ENCODE data around the gene NOL7.

The NOL7 gene

DNA sequence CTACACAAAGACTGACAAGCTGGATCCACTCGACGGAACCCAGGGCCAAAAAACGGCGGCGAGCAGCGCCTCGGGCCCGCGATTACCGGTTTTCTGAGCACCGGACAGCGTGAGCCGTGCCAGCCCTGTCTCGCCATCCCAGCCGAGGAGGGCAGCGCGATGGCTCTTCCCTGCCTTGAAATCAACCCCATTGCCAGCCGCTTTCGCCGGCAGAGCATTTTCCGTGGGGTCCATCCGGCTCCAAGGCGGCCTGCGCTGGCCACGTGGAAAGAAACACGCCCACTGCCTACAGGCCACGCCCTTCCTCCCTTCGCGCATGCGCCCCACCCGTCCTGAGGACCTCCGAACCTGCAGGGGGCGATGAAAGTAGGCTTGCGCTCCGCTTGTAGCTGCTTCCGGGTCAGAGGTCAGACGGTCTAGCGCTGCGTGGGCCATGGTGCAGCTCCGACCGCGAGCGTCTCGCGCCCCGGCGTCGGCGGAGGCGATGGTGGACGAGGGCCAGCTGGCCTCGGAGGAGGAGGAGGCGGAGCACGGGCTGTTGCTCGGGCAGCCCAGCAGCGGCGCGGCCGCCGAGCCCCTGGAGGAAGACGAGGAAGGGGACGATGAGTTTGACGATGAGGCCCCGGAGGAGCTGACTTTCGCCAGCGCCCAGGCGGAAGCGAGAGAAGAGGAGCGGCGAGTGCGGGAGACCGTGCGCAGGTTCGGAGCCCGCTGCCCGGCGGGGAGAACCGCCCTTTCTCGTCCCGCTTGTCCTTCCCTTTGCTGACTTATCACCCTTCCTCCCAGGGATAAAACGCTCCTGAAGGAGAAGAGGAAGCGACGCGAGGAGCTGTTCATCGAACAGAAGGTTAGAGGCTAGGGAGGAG is at the start of gene NOL7:
Gene NOL7 (plus strand): TSS at position 410 of the 866 bp plus-strand sequence. CDS start 24 bp downstream, at position 434.
- peak; percentile 99 for DNase-seq (ENCODE audit: low read depth)

DNA sequence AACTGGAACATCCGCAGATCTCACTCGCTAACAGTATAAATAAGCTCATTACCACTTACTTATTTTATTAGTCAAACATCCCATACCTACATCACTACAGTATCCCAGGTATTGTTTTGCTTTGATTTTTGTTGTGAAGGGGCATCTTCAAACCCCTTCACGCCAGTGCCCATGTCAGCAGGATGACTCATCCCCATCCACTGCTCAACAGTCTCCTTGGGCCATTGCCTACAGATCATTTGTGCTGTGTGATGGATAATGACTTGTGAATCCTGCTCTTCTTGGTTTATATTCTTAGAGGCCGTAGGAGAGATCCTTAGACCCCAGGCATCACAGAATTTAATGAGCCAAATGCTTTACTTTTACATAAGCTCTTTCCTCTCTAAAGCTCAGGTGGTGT is 49.2 kb upstream of the NOL7 start:
- peak; percentile 13 for DNase-seq (ENCODE audit: low read depth)

DNA sequence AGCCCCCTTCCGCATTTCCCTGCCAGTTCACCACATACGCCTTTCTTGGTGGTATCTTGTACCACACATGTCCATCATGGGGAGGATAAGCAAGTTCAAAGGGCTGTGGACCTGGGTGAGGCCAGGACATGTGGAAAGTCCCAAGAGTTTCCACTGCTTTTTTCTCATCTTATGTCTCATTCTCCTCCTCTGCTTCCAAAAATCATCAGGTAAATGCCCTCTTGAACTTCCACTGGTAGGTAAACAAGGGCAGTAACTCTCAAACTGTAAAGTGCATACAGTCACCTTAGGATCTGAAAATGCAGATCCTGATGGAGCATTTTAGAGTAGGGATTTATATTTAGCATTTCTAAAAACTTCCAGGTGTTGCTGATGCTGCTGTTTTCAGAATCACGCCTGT is 48.6 kb upstream of the NOL7 start:
- no peak for DNase-seq (ENCODE audit: low read depth)

DNA sequence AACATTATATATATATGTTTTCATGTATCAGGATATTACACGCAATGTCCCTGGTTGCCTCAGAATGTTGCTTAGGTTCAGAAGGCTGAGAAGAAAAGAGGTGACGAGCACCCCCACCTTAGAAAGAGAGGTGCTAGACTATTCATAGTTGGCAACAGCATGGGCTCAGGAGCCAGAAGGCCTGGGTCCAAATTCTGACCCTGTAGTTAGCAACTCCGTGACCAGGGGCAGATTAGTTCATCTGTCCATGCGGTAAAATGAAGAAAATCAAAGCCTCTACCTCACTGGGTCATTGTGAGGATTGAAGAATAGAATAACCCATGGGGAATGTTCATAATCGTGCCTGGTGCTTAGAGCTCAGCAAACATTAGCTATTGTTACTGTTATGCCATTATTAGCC is 46.2 kb upstream of the NOL7 start:
- DNase-seq (ENCODE audit: low read depth) = no peak

DNA sequence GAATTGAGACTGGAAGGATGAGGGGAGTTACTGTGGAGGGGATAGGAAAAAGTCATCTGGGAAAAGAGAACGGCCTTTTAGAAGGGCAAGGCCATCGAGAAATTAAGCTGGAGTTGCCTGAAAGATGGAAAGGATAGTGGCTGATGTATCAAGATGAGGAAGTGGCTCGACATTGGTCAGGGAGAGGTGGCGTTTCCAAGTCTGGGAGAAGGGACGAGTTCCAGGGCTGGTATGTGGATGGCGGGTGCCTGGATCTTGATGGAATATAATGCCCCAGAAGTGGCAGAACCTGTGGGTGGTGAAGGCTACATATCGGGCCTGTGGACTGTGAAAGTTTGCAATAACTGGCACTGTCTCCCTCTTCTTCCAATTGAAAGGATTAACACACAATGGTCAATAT is 42.9 kb upstream of the NOL7 start:
- no peak for DNase-seq (ENCODE audit: low read depth)

DNA sequence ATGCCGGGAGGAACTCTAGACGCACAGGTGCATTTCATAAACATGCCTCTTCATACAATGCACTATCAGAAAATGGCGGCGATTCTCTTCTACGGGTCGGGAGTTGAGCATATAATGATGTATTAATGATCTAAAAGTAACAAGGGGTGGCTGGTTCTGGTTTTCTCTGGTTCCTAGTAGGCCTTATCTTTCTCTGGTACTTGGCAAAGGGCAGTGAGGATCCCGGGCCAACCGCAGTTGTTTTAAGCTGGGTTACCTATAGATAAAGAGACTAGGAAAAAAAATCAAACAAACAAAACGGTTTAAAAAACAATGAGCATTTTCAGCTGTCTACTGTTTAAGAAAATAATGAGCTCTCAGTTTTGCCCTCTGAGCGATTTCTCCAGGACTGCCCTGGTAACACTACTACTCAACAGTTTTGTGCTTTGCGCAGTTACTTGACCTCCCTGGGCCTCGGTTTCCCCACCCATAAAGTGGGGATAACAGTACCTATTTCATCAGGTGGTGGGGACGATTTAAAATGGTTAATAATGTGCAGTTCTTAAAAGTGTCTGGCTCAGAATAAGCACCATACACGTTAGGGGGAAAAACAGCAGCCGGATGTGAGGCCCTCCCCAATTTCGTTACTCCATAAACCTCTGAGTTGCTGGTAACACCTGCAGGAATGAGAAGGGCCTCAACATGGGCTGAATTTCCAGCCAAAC is 42.0 kb upstream of the NOL7 start:
- DNase-seq (ENCODE audit: low read depth) = no peak

DNA sequence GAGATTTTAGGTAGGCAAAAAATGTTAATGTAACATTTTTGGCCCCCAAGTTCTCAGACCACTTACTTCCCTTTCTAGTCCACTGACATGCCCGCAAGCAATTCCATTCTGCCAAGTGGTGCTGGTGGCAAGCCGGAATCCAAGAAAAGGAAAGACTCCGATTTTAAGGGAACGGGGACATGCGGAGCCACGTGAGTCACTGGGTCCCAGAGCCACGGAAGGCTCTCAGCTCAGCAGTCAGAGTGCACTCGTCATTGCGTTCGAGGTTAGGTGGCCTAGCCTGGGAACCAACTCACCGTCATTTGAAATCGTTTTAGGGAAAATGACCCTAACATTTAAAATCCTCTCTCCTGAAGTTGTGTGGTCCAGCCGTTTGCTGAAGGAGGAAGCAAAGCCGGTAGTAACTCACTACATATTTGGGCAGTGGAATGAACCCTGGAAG is 41.4 kb upstream of the NOL7 start:
- DNase-seq (ENCODE audit: low read depth) = peak; percentile 74

DNA sequence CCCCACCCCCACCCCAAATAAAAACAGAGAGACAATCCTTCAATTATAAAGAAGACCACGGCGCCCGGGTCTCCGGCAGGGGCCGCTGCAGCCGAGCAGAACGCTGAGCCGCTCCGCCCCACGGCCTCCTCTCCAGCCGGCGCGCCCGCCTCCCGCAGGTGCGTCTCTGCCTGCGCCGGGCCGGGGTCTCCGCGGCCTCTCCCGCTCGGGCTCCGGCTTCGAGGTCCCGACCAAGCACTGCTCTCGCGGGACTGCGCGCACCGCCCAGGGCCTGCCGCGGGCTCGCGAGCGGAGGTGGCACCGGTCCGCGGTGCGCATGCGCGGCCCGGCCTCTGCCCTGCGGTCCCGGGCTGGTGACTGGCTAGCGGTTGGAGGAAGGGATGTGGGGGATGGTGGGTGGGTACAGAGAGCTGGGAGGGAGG is 41.0 kb upstream of the NOL7 start:
- DNase-seq (ENCODE audit: low read depth) = peak; percentile 94

DNA sequence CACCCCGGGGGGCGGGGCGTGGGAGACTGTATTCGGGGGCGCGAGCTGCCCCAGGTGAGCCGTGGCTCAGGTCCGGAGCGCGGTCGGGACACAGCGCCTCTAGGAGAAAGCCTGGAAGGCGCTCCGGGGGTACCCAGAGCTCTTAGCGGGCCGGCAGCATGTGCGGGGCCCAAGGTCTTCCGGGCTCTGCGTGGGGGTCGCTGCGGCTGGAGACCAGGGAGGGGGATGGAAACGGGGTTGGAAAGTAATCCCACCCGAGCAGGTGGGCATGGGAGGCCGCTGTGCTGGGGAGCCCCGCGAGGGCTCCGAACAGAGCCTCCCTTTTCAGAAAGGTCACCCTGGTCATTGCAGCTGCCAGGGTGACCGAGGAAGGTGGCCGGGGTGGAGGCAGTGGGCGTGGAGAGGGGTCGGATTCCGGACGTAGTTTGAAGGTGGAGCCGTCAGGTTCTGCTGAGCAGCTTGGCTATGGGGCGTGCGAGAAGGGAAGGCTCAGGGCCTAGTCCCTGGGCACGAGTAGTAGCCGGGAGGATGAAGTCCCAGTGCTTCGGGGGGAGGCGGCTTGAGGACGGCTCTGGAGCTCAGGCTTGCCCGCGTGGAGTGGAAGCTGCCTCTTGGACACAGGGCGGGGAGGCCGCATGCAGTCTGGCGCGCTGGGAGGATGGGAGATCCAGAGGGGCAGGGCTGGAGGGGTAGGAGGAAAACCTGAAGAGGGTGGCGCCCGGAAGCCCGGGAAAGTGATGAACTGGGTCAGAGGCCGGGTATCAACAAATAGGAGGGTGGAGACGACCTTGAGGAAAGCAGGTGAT is 40.4 kb upstream of the NOL7 start, which contains the start of gene SIRT5:
Gene SIRT5 (plus strand): TSS at position 31 of the 806 bp plus-strand sequence. CDS start 9,510 bp downstream, outside the sequence.
- DNase-seq (ENCODE audit: low read depth) = peak; percentile 90

DNA sequence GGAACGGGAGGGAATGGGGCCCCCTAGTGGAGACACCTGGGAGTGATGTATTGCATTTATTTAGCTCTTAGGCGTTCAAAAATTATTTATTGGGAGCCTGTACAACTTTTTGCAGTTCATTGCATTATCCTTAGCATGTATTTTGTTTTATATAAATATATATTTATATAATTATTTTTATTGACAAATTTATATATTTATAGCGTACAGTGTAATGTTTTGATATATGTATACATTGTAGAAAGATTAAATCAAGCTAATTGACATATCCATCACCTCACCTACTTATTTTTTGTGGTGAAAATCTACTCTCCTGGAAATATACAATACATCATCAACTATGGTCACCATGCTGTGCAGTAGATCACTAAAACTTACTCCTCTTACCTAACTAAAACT is 39.8 kb upstream of the NOL7 start:
- DNase-seq (ENCODE audit: low read depth) = no peak

DNA sequence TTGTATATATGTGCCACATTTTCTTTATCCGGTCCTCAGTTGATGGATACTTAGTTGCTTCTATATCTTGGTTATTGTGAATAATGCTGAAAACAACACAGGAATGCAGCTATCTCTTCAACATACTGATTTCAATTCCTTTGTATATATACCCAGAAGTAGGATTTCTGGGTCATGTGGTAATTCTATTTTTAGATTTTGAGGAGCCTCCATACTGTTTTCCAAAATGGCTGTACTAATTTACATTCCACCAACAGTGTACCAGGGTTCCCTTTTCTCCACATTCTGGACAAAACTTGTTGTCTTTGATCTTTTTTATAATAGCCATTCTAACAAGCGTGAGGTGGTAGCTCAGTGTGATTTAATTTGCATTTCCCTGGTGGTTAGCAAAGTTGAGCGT is 39.1 kb upstream of the NOL7 start:
- DNase-seq (ENCODE audit: low read depth) = no peak

DNA sequence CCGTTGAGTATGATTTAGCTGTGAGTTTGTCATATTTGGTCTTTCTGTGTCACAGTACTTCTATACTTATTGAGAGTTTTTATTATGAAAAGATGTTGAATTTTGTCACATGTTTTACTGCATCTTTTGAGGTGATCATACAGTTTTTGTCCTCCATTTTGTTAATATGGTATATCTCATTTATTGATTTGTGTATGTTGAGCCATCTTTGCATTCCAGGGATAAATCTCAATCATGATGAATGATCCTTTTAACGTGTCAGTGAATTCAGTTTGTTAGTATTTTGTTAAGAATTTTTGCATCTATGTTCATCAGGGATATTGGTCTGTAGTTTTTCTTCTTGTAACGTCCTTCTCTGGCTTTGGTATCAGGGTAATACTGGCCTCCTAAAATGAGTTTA is 37.2 kb upstream of the NOL7 start:
- no peak for DNase-seq (ENCODE audit: low read depth)

DNA sequence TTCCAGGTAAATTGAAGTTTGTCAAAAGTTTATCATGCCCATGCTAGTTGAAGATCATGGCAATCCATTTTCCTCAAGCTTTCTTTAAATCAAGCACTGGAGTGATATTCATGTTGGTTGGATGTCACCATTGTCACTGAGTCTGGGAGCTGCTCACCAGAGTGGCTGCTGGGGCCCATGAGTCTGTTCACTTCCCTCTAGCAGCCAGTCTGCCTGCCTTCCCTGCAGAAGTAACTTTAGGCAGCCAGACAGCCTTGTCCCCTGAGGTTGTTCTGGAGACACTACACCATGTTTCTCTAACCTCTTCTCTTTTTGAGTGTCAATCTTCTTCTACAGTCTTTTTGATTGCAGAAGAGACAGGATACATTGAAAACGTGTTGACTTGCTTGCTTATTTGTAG is 35.2 kb upstream of the NOL7 start:
- DNase-seq (ENCODE audit: low read depth) = no peak

DNA sequence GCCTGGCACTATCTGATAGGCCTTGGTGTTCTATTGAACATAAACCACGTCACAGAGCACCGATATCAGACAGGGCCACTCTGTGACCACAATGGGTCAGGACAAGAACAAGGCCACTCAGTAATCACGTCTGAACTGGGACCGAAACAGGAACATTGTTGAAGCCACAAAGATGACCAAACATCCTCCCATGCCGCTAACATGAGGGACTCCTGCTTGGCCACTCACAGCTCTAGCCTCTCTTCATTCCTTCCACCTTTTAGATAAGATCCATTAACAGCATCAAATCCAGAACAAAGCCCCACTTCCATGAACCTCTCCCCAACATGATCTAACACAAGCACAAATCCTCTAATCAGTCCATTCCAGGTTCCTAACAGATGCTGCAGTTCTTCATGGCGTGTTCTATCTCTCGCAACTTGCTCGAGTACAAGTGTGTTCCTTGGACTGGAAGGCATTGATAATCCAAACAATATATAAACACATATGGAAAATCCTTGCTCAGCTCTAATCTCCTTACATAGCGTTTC is 33.4 kb upstream of the NOL7 start:
- no peak for DNase-seq (ENCODE audit: low read depth)

DNA sequence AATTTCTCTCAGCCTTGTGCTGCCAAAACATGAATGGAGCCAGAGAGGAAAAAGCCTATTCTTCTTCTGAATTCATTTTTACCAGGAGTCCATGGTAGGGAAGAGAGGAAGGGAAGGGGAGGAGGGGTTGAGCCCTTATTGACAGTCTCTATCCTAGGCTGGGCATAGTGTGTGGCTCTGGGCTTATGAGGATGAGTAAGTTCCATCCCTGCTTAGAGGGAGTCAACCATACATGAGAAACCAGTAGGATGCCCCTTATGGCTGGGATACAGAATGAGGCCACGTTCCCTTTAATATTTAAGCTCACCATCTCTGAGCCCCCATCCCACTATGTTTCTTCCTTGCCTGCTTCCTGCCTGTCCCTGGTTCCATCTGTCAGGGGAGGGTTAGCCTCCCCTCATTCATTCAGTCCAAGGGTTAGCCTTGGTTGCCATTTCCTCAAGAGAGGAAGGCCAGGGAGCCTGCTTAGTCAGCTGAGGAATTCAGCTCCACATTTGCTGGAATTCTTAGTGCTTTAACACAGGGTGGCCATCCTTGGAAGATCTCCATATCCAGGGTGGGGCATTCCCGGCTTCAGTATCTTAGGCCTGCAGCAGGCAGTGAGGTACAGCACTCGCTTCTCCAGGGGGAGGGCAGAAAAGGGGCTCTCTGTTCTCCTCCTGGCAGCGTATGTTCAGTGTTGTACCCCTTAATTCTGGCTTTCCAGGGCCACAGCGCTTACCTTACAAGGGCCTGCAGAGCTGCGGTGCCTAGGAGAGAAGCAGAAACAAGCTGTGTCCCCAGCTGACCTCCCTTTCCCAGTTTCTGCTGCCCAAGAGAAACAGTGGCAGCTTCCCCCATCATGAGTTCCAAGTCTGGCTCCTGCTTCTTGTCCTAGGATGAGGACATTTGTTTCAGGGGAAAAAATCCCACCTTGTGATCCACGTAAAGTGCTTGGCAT is 28.3 kb upstream of the NOL7 start:
- DNase-seq (ENCODE audit: low read depth) = no peak

DNA sequence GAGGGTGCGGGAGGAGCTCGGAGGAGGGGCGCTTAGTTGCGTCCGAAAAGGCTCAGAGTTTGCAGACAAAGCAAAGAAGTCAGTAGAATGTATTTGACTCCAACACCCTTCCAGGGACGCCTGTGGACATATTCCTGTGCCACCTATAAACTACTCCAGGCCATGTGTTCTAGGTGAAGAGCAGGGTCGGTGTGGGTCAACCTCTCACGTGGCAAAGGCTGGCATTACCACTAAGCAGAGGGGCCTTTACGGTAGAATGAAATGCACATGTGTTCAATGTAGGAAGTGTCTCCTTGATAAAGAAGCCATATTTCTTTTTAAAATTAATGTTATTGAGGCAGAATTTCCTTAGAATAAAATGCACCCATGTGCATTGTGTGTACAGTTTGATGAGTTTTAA is 25.3 kb upstream of the NOL7 start:
- DNase-seq (ENCODE audit: low read depth) = no peak

DNA sequence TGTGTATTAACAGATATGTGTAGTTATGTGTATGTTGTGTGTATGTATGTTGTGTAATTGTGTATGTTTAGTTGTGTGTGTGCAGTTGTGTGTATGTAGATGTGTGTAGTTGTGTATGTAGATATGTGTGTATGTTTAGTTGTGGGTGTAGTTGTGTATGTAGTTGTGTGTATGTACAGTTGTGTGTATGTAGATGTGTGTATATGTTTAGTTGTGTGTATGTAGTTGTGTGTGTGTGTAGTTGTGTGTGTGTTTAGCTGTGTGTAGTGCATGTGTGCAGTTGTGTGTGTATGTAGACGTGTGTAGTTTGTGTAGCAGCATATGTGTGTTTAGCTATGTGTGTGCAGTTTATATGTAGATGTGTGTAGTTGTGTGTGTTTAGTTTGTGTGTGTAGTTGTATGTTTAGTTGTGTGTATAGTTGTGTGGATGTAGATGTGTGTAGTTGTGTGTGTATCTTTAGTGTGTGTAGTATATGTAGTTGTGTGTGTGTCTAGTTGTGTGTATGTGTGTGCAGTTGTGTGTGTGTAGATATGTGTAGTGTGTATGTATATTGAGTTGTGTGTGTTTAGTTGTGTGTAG is 24.5 kb upstream of the NOL7 start:
- no peak for DNase-seq (ENCODE audit: low read depth)

DNA sequence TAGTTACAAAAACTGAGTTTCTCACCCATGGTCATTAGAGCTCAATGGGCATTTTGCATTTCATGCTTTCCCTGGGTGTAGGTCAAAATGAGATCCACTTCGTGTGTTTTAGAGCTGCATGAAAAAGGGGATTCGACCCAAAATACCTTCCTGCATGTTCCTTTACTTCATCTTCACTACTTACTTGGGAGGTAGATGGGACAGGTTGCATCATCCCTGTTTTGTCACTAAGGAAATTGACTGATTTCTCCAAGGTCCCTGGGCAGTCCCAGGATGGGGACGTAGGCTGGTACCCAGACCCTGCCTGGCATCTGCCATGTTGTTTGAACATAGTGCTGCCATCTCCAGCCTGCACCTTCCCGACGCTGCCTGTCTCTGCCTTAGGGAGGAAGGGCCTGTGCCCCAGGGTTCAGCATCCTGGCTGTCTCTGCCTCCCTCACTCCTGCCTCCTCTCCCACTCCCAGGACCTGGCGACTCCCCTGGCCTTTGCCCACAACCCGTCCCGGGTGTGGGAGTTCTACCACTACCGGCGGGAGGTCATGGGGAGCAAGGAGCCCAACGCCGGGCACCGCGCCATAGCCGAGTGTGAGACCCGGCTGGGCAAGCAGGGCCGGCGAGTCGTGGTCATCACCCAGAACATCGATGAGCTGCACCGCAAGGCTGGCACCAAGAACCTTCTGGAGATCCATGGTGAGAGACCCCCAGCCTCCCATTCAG is 23.8 kb upstream of the NOL7 start:
- no peak for DNase-seq (ENCODE audit: low read depth)

DNA sequence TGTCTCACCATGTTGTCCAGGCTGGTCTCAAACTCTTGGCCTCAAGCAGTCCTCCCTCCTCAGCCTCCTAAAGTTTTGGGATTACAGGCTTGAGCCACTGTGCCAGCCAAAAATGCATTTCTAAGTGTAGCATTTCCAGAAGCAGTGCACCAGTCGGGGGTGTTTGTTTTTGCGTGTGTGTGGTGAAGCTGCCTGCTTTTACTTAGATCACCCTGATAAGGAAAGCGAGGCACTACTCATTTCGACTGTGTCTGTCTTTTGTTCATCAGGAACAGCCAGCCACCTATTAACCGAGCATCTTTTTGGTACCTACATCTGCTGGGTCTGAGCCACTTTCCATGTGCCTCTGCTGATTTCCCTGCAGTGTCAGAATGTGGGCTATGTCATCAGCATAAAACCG is 22.0 kb upstream of the NOL7 start:
- no peak for DNase-seq (ENCODE audit: low read depth)

DNA sequence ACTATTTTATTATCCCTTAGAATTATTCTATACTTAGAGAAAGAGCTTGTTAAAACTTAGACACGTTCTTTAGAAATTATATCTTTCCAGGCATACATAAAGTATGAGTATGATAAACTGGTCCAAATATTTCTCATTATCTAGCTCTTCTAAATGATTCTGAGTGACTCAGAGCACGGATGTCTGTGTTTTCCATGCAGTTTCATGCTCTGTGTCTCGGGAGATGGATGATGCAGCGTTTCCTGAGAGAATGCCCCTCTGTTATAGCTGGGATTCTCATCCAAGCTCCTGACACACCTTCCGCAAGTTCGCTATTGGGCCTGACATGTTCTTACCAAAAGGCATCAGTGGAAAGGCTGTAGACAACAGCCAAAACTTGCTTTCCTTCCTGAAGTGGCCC is 21.4 kb upstream of the NOL7 start:
- DNase-seq (ENCODE audit: low read depth) = no peak

Measured in ELR (cell line).